ENCODE data around the gene ACYP1.

GRCh38 chr14:75092698-75093097, 28.9 kb upstream of the ACYP1 start:
- TF ChIP-seq, protein P1, sequence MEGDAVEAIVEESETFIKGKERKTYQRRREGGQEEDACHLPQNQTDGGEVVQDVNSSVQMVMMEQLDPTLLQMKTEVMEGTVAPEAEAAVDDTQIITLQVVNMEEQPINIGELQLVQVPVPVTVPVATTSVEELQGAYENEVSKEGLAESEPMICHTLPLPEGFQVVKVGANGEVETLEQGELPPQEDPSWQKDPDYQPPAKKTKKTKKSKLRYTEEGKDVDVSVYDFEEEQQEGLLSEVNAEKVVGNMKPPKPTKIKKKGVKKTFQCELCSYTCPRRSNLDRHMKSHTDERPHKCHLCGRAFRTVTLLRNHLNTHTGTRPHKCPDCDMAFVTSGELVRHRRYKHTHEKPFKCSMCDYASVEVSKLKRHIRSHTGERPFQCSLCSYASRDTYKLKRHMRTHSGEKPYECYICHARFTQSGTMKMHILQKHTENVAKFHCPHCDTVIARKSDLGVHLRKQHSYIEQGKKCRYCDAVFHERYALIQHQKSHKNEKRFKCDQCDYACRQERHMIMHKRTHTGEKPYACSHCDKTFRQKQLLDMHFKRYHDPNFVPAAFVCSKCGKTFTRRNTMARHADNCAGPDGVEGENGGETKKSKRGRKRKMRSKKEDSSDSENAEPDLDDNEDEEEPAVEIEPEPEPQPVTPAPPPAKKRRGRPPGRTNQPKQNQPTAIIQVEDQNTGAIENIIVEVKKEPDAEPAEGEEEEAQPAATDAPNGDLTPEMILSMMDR (conservative IDR thresholded peaks at IDR 0.05; ENCODE audit: low read length), result no peak
- TF ChIP-seq EZH2phosphoT487 (IDR thresholded peaks at IDR 0.05; ENCODE audit: borderline replicate concordance, low read depth, low read length), result no peak
